DOHH2 (cell line): ENCODE measurements around the gene MRPL55.

Source experiments
- CTCF ChIP-seq: fragments of 200-600 bp; sonication (generic); IDR thresholded peaks from one replicate; pipeline ENCODE4 v1.5.1; 2014; ENCODE audit warnings: antibody characterized with exemption, mild to moderate bottlenecking, low read depth, low read length; ENCODE audit not compliant: poor library complexity, severe bottlenecking
- EZH2phosphoT487 ChIP-seq: fragments of 200-600 bp; sonication (generic); IDR thresholded peaks from 2 replicates; pipeline ENCODE4 v1.6.1; 2017; ENCODE audit warnings: borderline replicate concordance, mild to moderate bottlenecking, antibody characterized with exemption, low read length, moderate library complexity, mixed read lengths

GRCh38 chr1:228143480-228144192 is 34.5 kb upstream of the MRPL55 start:
- TF ChIP-seq CTCF: no peak
- no peak for TF ChIP-seq EZH2phosphoT487
